ENCODE data around the gene OR2M3.

The OR2M3 gene

GRCh38 chr1:248215880-248216279 lies 18.8 kb downstream of the OR2M3 start:
- no peak overlapping the region for H3K4me3 ChIP-seq (ENCODE audit: low read depth in 1 of 2, low read length in 1 of 2)
- no peak overlapping the region for H3K27ac ChIP-seq
- H3K36me3 ChIP-seq: no peaks in the 10 kb centered on the region
- H3K27me3 ChIP-seq: no peaks in the 10 kb centered on the region
- TF ChIP-seq CTCF (IDR thresholded peaks at IDR 0.05): no peak
- H3K9me3 ChIP-seq: no peaks in the 10 kb centered on the region
- H3K4me1 ChIP-seq (ENCODE audit: control insufficient read depth in 1 of 2, insufficient read depth in 1 of 2, low read depth in 1 of 2, low read length in 1 of 2): peaks cover 11 to 30% of the 10 kb centered on the region in 2 experiments

- Histone ChIP-seq H3K9me3 (no peaks in the 10 kb centered on the region), H3K4me1 (ENCODE audit: control insufficient read depth in 1 of 2, insufficient read depth in 1 of 2, low read depth in 1 of 2, low read length in 1 of 2) (no peaks in the 10 kb centered on the region), H3K27me3 (no peaks in the 10 kb centered on the region), H3K36me3 (no peaks in the 10 kb centered on the region), H3K4me3 (ENCODE audit: low read depth in 1 of 2, low read length in 1 of 2) (no peak overlapping the region), H3K27ac (no peak overlapping the region)
- no peak for TF ChIP-seq CTCF (IDR thresholded peaks at IDR 0.05)
Measured at GRCh38 chr1:248225537-248225936, 28.5 kb downstream of the OR2M3 start.

- no peak for TF ChIP-seq CTCF (IDR thresholded peaks at IDR 0.05)
- H3K36me3 ChIP-seq: no peaks in the 10 kb centered on the region
- H3K4me1 ChIP-seq (ENCODE audit: control insufficient read depth in 1 of 2, insufficient read depth in 1 of 2, low read depth in 1 of 2, low read length in 1 of 2): no peaks in the 10 kb centered on the region
- H3K27me3 ChIP-seq: no peaks in the 10 kb centered on the region
- no peak overlapping the region for H3K4me3 ChIP-seq (ENCODE audit: low read depth in 1 of 2, low read length in 1 of 2)
- H3K27ac ChIP-seq: no peak overlapping the region
- no peaks in the 10 kb centered on the region for H3K9me3 ChIP-seq
Measured at GRCh38 chr1:248229360-248229908, 32.4 kb downstream of the OR2M3 start.

GRCh38 chr1:248231117-248231516 lies 34.1 kb downstream of the OR2M3 start, which contains the start of gene OR2M4:
Gene OR2M4 (plus strand): TSS chr1:248231417. CDS start chr1:248238929, 7,512 bp downstream.
- H3K4me1 ChIP-seq (ENCODE audit: control insufficient read depth in 1 of 2, insufficient read depth in 1 of 2, low read depth in 1 of 2, low read length in 1 of 2): no peaks in the 10 kb centered on the region
- no peaks in the 10 kb centered on the region for H3K36me3 ChIP-seq
- H3K9me3 ChIP-seq: no peaks in the 10 kb centered on the region
- no peak within 1 kb of the TSS for H3K4me3 ChIP-seq (ENCODE audit: low read depth in 1 of 2, low read length in 1 of 2)
- no peaks in the 10 kb centered on the region for H3K27me3 ChIP-seq
- TF ChIP-seq CTCF (IDR thresholded peaks at IDR 0.05): no peak
- H3K27ac ChIP-seq: no peak within 1 kb of the TSS

- H3K9me3 ChIP-seq: no peaks in the 10 kb centered on the region
- H3K36me3 ChIP-seq: no peaks in the 10 kb centered on the region
- H3K27me3 ChIP-seq: no peaks in the 10 kb centered on the region
- no peak overlapping the region for H3K4me3 ChIP-seq (ENCODE audit: low read depth in 1 of 2, low read length in 1 of 2)
- no peak for TF ChIP-seq CTCF (IDR thresholded peaks at IDR 0.05)
- H3K27ac ChIP-seq: no peak overlapping the region
- no peaks in the 10 kb centered on the region for H3K4me1 ChIP-seq (ENCODE audit: control insufficient read depth in 1 of 2, insufficient read depth in 1 of 2, low read depth in 1 of 2, low read length in 1 of 2)
Measured at GRCh38 chr1:248239478-248239877, 42.4 kb downstream of the OR2M3 start.

Data from neutrophil (primary cell).